ENCODE data around the gene MRPS7.
"Not testable (repeated sequence)": the region's sequence is repeated elsewhere in the genome, so short reads cannot be mapped to it uniquely, and the experiment has no call there.

Gene MRPS7

GRCh38 chr17:75239214-75239613, 22.5 kb upstream of the MRPS7 start:
- no peak for DNase-seq
- TF ChIP-seq POLR2A (IDR thresholded peaks at IDR 0.05; ENCODE audit: low read length): no peak
- TF ChIP-seq GATA1 (IDR thresholded peaks at IDR 0.05; ENCODE audit: low read depth, low read length): no peak

DNA sequence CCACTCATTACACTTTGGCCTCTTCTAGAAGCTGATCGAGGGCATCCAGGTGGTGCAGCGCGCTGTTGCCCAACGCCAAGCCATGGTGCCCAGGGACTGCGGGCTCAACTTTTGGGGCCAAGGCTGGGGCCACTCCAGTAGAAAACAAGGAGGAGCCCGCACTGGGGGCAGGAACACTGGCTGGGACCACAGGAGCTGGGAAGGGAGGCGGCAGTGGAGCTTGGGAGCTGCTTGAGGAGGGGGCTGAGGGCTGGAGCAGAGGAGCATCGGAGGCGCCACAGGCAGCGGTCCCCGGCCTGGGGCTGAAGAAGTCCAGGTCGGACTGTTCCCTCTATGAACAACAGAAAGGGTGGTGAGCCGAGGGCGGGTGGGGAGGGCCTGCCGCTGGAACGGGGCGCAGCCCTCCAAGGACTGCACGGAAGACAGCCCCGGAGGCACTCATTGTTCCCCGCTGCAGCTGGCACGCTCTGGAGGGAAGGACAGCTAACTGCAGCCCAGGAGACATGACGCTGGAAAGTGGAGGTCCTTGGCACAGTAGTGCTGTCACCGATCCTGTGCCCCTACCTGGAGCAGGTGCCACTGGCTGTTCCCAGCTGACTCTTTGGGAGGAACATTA, 21.8 kb upstream of the MRPS7 start:
- TF ChIP-seq POLR2A (IDR thresholded peaks at IDR 0.05; ENCODE audit: low read length): no peak
- no peak for TF ChIP-seq GATA1 (IDR thresholded peaks at IDR 0.05; ENCODE audit: low read depth, low read length)

DNA sequence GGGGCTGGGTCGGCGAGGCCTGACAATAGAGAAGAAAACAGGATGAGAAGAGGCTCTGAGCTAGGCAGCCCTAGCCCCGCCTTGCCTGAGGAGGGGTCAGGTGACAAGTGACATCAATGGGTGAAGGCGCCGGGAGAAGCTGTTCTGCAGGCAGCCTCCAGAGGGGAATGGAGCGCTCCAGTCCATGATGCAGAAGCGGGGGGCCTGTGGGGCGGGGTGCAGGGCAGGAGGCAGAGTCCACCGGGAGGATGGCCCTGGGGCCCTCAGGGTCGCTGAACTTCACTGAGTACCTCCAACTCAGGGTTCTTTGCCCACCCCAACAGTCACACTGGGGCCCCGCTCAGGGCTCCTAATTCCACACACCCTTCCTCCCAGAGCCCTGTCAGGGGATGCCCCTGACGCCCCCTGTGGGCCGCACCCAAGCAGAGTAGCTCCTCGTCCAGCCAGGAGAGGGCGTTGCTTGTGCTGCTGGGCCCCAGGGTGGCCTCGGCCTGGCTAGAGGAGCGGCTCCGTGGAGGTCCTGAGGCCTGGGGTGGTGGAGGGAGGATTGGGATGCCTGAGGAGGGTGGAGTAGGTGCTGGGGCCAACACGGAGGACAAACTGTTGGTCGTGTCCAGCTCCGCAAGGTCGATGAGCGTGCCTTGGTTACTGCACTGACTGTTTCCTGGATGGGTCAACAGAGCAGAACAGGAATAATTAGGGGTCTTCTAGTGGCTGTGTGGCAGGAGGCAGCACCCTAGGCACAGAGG, 21.1 kb upstream of the MRPS7 start:
- DNase-seq: peak; percentile 64 to 70

More for the DNA sequence above, 21.8 kb upstream of the MRPS7 start:
- no peak for DNase-seq

GRCh38 chr17:75241143-75241430, 20.6 kb upstream of the MRPS7 start:
- TF ChIP-seq GATA1 (IDR thresholded peaks at IDR 0.05; ENCODE audit: low read depth, low read length) (no peak), POLR2A (IDR thresholded peaks at IDR 0.05; ENCODE audit: low read length) (no peak)

More for the DNA sequence above, 21.1 kb upstream of the MRPS7 start:
- no peak for TF ChIP-seq POLR2A (IDR thresholded peaks at IDR 0.05; ENCODE audit: low read length)
- no peak for TF ChIP-seq GATA1 (IDR thresholded peaks at IDR 0.05; ENCODE audit: low read depth, low read length)

DNA sequence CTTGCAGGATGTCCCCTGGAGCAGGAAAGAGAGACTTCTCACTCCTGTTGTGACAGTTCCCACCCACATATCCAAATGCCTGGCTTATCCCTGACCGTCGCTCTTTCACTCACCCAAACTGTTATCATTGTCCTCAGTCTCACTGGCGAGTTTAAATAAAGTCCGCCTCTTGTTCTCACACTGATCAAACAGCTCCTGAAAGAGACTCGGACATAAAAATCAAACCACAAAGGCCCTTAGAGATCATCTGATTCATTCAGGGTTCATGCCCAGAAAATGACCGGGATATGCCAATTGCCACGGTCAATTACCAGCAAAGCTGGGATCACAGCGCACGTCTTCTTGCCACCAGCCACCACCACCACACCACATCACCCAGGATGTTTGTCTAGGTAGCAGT, 20.2 kb upstream of the MRPS7 start:
- DNase-seq: no peak

More at GRCh38 chr17:75241143-75241430, 20.6 kb upstream of the MRPS7 start:
- no peak for DNase-seq

DNA sequence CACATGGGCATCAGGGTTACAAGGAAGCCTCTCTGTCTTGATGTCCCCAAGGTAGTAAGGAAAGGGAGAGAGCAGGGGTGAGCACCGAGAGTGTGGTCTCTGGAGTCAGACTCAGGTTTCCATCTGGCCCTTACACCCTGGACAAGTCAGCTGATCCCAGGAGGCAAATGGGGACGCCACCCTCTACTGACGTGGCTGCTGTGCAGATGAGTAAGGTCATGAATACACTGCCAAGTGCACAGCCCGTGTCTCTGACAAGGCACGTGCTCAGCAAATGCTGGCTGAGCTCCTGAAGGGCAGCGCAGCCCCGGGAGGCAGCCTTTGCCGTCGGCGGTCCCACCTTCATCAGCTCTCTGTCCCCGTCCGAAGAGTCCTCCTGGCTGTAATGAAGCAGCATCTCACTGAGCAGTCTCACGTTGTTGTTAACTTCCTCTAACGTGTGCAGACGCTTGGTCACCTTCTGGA, 19.7 kb upstream of the MRPS7 start:
- TF ChIP-seq POLR2A (IDR thresholded peaks at IDR 0.05; ENCODE audit: low read length): no peak
- TF ChIP-seq GATA1 (IDR thresholded peaks at IDR 0.05; ENCODE audit: low read depth, low read length): no peak
- no peak for DNase-seq

More for the DNA sequence above, 20.2 kb upstream of the MRPS7 start:
- TF ChIP-seq GATA1 (IDR thresholded peaks at IDR 0.05; ENCODE audit: low read depth, low read length) (no peak), POLR2A (IDR thresholded peaks at IDR 0.05; ENCODE audit: low read length) (no peak)

- no peak for DNase-seq
- TF ChIP-seq POLR2A (IDR thresholded peaks at IDR 0.05; ENCODE audit: low read length): no peak
These were observed 19.1 kb upstream of the MRPS7 start for GRCh38 chr17:75242461-75243042.

GRCh38 chr17:75244133-75244866, 17.4 kb upstream of the MRPS7 start:
- no peak for TF ChIP-seq GATA1 (IDR thresholded peaks at IDR 0.05; ENCODE audit: low read depth, low read length)
- no peak for TF ChIP-seq POLR2A (IDR thresholded peaks at IDR 0.05; ENCODE audit: low read length)
- DNase-seq: no peak

DNA sequence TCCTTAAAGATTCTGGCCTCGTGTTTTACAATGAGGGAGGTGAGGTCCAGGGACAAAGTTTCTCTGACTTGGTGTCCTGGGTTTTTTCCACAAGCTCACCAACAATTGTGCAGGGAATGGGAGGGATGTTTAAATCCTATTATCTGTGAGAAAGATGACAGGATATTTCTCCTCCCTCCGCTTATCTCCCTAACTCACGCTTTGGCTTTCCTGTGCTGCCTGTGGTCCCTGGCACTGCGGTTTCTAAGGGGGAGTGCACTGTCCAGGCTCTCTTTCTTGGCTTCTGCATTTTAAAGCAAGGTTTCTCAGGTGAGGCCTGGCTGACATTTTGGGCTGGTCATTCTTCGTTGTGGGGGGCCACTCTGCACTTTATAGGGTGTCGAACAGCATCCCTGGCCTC, 16.7 kb upstream of the MRPS7 start:
- no peak for DNase-seq
- TF ChIP-seq GATA1 (IDR thresholded peaks at IDR 0.05; ENCODE audit: low read depth, low read length): no peak
- TF ChIP-seq POLR2A (IDR thresholded peaks at IDR 0.05; ENCODE audit: low read length): no peak

DNA sequence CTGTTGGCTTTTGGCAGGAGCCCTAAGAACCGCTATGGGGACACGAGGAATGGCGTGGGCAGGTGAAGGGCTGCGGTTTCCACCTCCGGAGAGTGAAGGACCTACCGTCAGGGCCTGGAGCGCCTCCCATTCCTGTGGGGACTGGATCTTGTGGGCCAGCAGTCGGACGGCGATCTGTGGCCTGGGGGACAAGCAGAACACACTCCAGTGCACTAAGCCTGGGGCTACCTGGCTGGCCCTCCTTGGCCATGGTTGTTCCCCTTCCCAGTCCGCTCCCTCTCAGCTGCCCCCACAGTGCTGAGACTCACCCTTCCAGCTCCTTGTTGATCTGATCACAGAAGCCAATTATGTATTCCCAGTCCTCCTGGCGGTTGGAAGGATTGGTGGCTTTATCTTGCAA, 15.3 kb upstream of the MRPS7 start:
- DNase-seq: no peak
- TF ChIP-seq POLR2A (IDR thresholded peaks at IDR 0.05; ENCODE audit: low read length): no peak
- TF ChIP-seq GATA1 (IDR thresholded peaks at IDR 0.05; ENCODE audit: low read depth, low read length): no peak

- TF ChIP-seq POLR2A (IDR thresholded peaks at IDR 0.05; ENCODE audit: low read length) (no peak), GATA1 (IDR thresholded peaks at IDR 0.05; ENCODE audit: low read depth, low read length) (no peak)
- no peak for DNase-seq
These were observed 12.1 kb upstream of the MRPS7 start for GRCh38 chr17:75249564-75249963.

DNA sequence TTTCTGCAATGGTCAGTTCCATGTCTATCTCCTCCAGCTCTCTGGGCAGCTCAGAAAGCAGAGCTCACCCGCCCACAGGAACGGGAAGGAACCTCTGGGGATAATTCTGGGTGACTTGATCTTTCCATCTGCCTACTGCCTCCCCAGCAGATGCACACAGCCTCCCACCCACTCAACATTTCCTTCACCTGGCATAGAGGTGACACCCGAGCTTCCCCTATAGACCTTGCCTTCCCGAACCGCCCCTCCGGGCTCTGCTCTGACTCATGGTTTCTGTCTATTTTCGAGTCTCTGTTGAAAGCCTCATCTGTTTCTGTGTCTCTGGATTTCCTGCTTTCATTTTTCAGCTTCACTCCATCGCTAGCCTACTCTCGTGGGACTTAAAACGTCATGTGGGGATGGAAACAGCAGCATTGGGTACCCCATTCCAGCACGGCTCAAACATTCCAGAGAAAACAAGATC, 11.6 kb upstream of the MRPS7 start:
- DNase-seq: no peak
- no peak for TF ChIP-seq POLR2A (IDR thresholded peaks at IDR 0.05; ENCODE audit: low read length)
- TF ChIP-seq GATA1 (IDR thresholded peaks at IDR 0.05; ENCODE audit: low read depth, low read length): no peak

GRCh38 chr17:75252039-75252816, 9.5 kb upstream of the MRPS7 start:
- no peak for DNase-seq
- TF ChIP-seq GATA1 (IDR thresholded peaks at IDR 0.05; ENCODE audit: low read depth, low read length) (no peak), POLR2A (IDR thresholded peaks at IDR 0.05; ENCODE audit: low read length) (no peak)

- not testable (repeated sequence) for DNase-seq
These were observed 5.6 kb upstream of the MRPS7 start for GRCh38 chr17:75255954-75256698.

- DNase-seq: not testable (repeated sequence)
These were observed 4.5 kb upstream of the MRPS7 start for GRCh38 chr17:75257228-75257627.
